PFSK-1 (cell line): ENCODE results near the gene PPEF2.

ENCODE experiments used
- SIN3A ChIP-seq: IDR thresholded peaks from 2 replicates; pipeline ENCODE4 v1.6.1; 2012; ENCODE audit warnings: mild to moderate bottlenecking, low read length, moderate library complexity, borderline replicate concordance; ENCODE audit not compliant: insufficient read depth
- TAF1 ChIP-seq: IDR thresholded peaks from 2 replicates; pipeline ENCODE4 v1.6.1; 2012; ENCODE audit warnings: low read length, control low read depth, borderline replicate concordance; ENCODE audit not compliant: insufficient read depth

GRCh38 chr4:75895744-75896314 is 6.4 kb downstream of the PPEF2 start:
- TF ChIP-seq TAF1 (no peak), SIN3A (no peak)
